ENCODE data around the gene ANO8. TPM values are rescaled to one million over a fixed set of nuclear protein-coding genes. Genes with fewer than 3 reads are reported as not detected.

The ANO8 gene
- total RNA-seq, 1 donor from 2014 or later, result 98.8 TPM

- Mint-ChIP-seq H3K9me3 (ENCODE audit: unreplicated experiment) (peaks cover 6% of the 10 kb centered on the region), H3K4me1 (ENCODE audit: low read depth, unreplicated experiment) (peaks cover 2% of the 10 kb centered on the region), H3K27ac (ENCODE audit: unreplicated experiment) (no peak overlapping the region), H3K4me3 (ENCODE audit: unreplicated experiment) (no peak overlapping the region), H3K36me3 (ENCODE audit: unreplicated experiment) (no peaks in the 10 kb centered on the region), H3K27me3 (ENCODE audit: unreplicated experiment) (no peaks in the 10 kb centered on the region)
- no peak for DNase-seq
- TF ChIP-seq CTCF (IDR thresholded peaks at IDR 0.05; ENCODE audit: partially characterized antibody, unreplicated experiment), result no peak
Measured at GRCh38 chr19:17286263-17286662, 48.4 kb downstream of the ANO8 start.

GRCh38 chr19:17285415-17286135 lies 49.1 kb downstream of the ANO8 start:
- DNase-seq, result no peak
- Mint-ChIP-seq H3K27ac (ENCODE audit: unreplicated experiment) (no peak overlapping the region), H3K36me3 (ENCODE audit: unreplicated experiment) (no peaks in the 10 kb centered on the region), H3K4me1 (ENCODE audit: low read depth, unreplicated experiment) (peaks cover 2% of the 10 kb centered on the region), H3K4me3 (ENCODE audit: unreplicated experiment) (no peak overlapping the region), H3K9me3 (ENCODE audit: unreplicated experiment) (peaks cover 6% of the 10 kb centered on the region), H3K27me3 (ENCODE audit: unreplicated experiment) (no peaks in the 10 kb centered on the region)
- no peak for TF ChIP-seq CTCF (IDR thresholded peaks at IDR 0.05; ENCODE audit: partially characterized antibody, unreplicated experiment)

- Mint-ChIP-seq H3K4me1 (ENCODE audit: low read depth, unreplicated experiment) (peaks cover 2% of the 10 kb centered on the region), H3K4me3 (ENCODE audit: unreplicated experiment) (no peak overlapping the region), H3K36me3 (ENCODE audit: unreplicated experiment) (no peaks in the 10 kb centered on the region), H3K27me3 (ENCODE audit: unreplicated experiment) (peaks cover 2% of the 10 kb centered on the region), H3K27ac (ENCODE audit: unreplicated experiment) (no peak overlapping the region), H3K9me3 (ENCODE audit: unreplicated experiment) (peaks cover 2% of the 10 kb centered on the region)
- no peak for TF ChIP-seq CTCF (IDR thresholded peaks at IDR 0.05; ENCODE audit: partially characterized antibody, unreplicated experiment)
- DNase-seq, result no peak
Measured at GRCh38 chr19:17283504-17283996, 51.1 kb downstream of the ANO8 start.

- DNase-seq, result peak; percentile 92
- Mint-ChIP-seq H3K36me3 (ENCODE audit: unreplicated experiment) (no peaks in the 10 kb centered on the region), H3K4me1 (ENCODE audit: low read depth, unreplicated experiment) (peaks cover 2% of the 10 kb centered on the region), H3K27ac (ENCODE audit: unreplicated experiment) (peak overlapping the region; percentile 79), H3K9me3 (ENCODE audit: unreplicated experiment) (peaks cover 2% of the 10 kb centered on the region), H3K4me3 (ENCODE audit: unreplicated experiment) (peak overlapping the region; percentile 84), H3K27me3 (ENCODE audit: unreplicated experiment) (peaks cover 2% of the 10 kb centered on the region)
- peak; percentile 94 for TF ChIP-seq CTCF (IDR thresholded peaks at IDR 0.05; ENCODE audit: partially characterized antibody, unreplicated experiment)
Measured at GRCh38 chr19:17282488-17283125, 52.0 kb downstream of the ANO8 start.

Data from glutamatergic neuron (in vitro differentiated cells).